GM12878 (cell line): Measurements from ENCODE around the gene ATP5PB. TPM values are rescaled to one million over a fixed set of nuclear protein-coding genes. Genes with fewer than 3 reads are reported as not detected.

Experiments used
- ATAC-seq: fragments of 200-7000 bp; cut with Tn5 transposase; 3 replicates; pipeline ENCODE4 v1.9.1; 2020; ENCODE audit warnings: mild to moderate bottlenecking, moderate library complexity
- Bru-seq: library from RNA; stranded (reverse); fragments of 400-500 nt; gene quantifications from one replicate; lab custom pipeline; 2021; lab: Mats Ljungman, UMichigan
- BruChase-seq, 2 experiments: library from RNA; stranded (reverse); fragments of 400-500 nt; gene quantifications; one replicate each; lab custom pipeline; 2021; lab: Mats Ljungman, UMichigan
- BruUV-seq: library from RNA; stranded (reverse); fragments of 400-500 nt; replicated peaks from 2 replicates; lab custom pipeline; 2021; lab: Mats Ljungman, UMichigan
- CTCF ChIA-PET: fragments of 300-600 bp; sonication (Branson Sonifier 250); formaldehyde crosslinking; extraction: SDS; loops from one replicate; lab custom pipeline; 2021; ENCODE audit warnings: inconsistent platforms; lab: Yijun Ruan, JAX
- POLR2A ChIA-PET: fragments of 350-600 bp; formaldehyde crosslinking; extraction: SDS; loops from one replicate; lab custom pipeline; 2021; ENCODE audit warnings: inconsistent platforms; lab: Charles Lee
- RAD21 ChIA-PET: fragments of 300-600 bp; sonication (Branson Sonifier 250); formaldehyde crosslinking; loops from one replicate; lab custom pipeline; 2023; ENCODE audit warnings: antibody characterized with exemption; ENCODE audit not compliant: unreplicated experiment; lab: Charles Lee
- SMC1A ChIA-PET: fragments of 300-600 bp; sonication (Branson Sonifier 250); formaldehyde crosslinking; loops from one replicate; lab custom pipeline; 2023; ENCODE audit not compliant: unreplicated experiment, uncharacterized antibody; lab: Charles Lee
- DNase-seq: peaks from one replicate; pipeline ENCODE4 v3.0.0-alpha.2; 2011; ENCODE audit warnings: low read depth, low spot score
- FAIRE-seq: peaks from 3 replicates; lab custom pipeline; 2011; peaks lifted over from hg19 to GRCh38; lab: Jason Lieb, UNC
- H2AFZ ChIP-seq: 2 replicates; pipeline ENCODE4 v1.6.0; 2011; ENCODE audit warnings: low read depth, low read length, control low read depth; ENCODE audit not compliant: control insufficient read depth
- H3K27ac ChIP-seq: 2 replicates; pipeline ENCODE4 v1.5.1; 2011; ENCODE audit warnings: control low read depth; ENCODE audit not compliant: control insufficient read depth, insufficient read depth
- H3K27me3 ChIP-seq, 2 experiments: replicated peaks in 1 of 2; 2 replicates each; pipeline versions ENCODE4 v1.6.0 to v1.6.1; 2011; ENCODE audit warnings: low read length in 1 of 2; ENCODE audit not compliant: control insufficient read depth in 2 of 2, insufficient read depth in 2 of 2
- H3K36me3 ChIP-seq, 2 experiments: 2 replicates each; pipeline ENCODE4 v1.5.1; 2011; ENCODE audit warnings: low read length in 1 of 2; ENCODE audit not compliant: control insufficient read depth in 2 of 2, insufficient read depth in 2 of 2
- H3K4me1 ChIP-seq: 2 replicates; pipeline ENCODE4 v1.6.1; 2011; ENCODE audit warnings: mild to moderate bottlenecking, low read length, moderate library complexity, mixed read lengths; ENCODE audit not compliant: control insufficient read depth, insufficient read depth
- H3K4me2 ChIP-seq: 2 replicates; pipeline ENCODE4 v1.6.0; 2011; ENCODE audit warnings: control low read depth; ENCODE audit not compliant: control insufficient read depth, insufficient read depth
- H3K4me3 ChIP-seq: fragments of 200-600 bp; sonication (generic); 2 replicates; pipeline ENCODE4 v1.5.1; 2016
- H3K79me2 ChIP-seq: 2 replicates; pipeline ENCODE4 v1.6.0; 2011; ENCODE audit warnings: low read length; ENCODE audit not compliant: control insufficient read depth, insufficient read depth
- H3K9ac ChIP-seq: 2 replicates; pipeline ENCODE4 v1.8.0; 2011; ENCODE audit warnings: low read length, control low read depth, mixed read lengths; ENCODE audit not compliant: control insufficient read depth, insufficient read depth
- H3K9me3 ChIP-seq: replicated peaks from 3 replicates; pipeline ENCODE4 v1.5.1; 2011; ENCODE audit warnings: mild to moderate bottlenecking, low read length; ENCODE audit not compliant: control insufficient read depth, insufficient read depth
- H4K20me1 ChIP-seq: 2 replicates; pipeline ENCODE4 v1.6.0; 2011; ENCODE audit not compliant: control insufficient read depth, insufficient read depth
- ATF7 ChIP-seq: fragments of 450-650 bp; IDR thresholded peaks from 2 replicates; pipeline ENCODE4 v1.6.1; 2016; ENCODE audit warnings: low read depth, mild to moderate bottlenecking
- EED ChIP-seq: sonication (generic); IDR thresholded peaks from 2 replicates; pipeline ENCODE4 v1.6.1; 2016; ENCODE audit warnings: antibody characterized with exemption, low read depth
- JUND ChIP-seq: IDR thresholded peaks from 2 replicates; pipeline ENCODE4 v1.6.1; 2012; ENCODE audit warnings: low read depth, mild to moderate bottlenecking, low read length, improper control_type of control experiment, moderate library complexity
- POLR2A ChIP-seq: IDR thresholded peaks from 2 replicates; pipeline ENCODE4 v1.6.1; 2011; ENCODE audit warnings: low read depth, mild to moderate bottlenecking, low read length
- RCOR1 ChIP-seq: conservative IDR thresholded peaks from 2 replicates; pipeline ENCODE4 v1.6.1; 2012; ENCODE audit warnings: low read depth, low read length, improper control_type of control experiment
- RUNX3 ChIP-seq: IDR thresholded peaks from 2 replicates; pipeline ENCODE4 v1.6.1; 2012; ENCODE audit warnings: low read length, inconsistent platforms
- SREBF1 ChIP-seq: IDR thresholded peaks from 2 replicates; pipeline ENCODE4 v1.6.1; 2012; ENCODE audit warnings: mild to moderate bottlenecking, low read length
- TAF1 ChIP-seq: IDR thresholded peaks from 2 replicates; pipeline ENCODE4 v1.6.1; 2011; ENCODE audit warnings: mild to moderate bottlenecking, low read depth, low read length, borderline replicate concordance
- ZNF274 ChIP-seq: IDR thresholded peaks from one replicate; pipeline ENCODE4 v1.8.0; 2011; ENCODE audit not compliant: insufficient read length, insufficient read depth
- WGBS: methylation state at CpG from one replicate; pipeline ENCODE4 v1.1.6; 2016; ENCODE audit warnings: low lambda C conversion rate; ENCODE audit not compliant: insufficient replicate concordance, insufficient coverage; ENCODE audit errors: missing lambda C conversion rate; 5-methylcytosine and 5-hydroxymethylcytosine counted together
- in situ Hi-C: fragments of 300-500 bp; cut with MboI; formaldehyde crosslinking; loops from 9 replicates; pipeline ENCODE4 v1.14.3; 2018; ENCODE audit warnings: mixed read lengths
- intact Hi-C: fragments of 100-400 bp; cut with micrococcal nuclease; formaldehyde crosslinking; loops from one replicate; pipeline ENCODE4 v1.14.2; 2022; ENCODE audit not compliant: unreplicated experiment
- long read RNA-seq, 2 experiments: library from polyadenylated mRNA; unstranded; transcript quantifications; one replicate each; pipeline ENCODE4 v2.0.0, GENCODE V29; 2019 to 2020
- polyA minus RNA-seq, 3 experiments: library from RNA; depleted of rRNA, polyadenylated mRNA; stranded (reverse); fragments of >200 nt; gene quantifications; 2 replicates each; pipeline ENCODE4 v1.2.3, GENCODE V29; 2011
- polyA plus RNA-seq, 11 experiments: library from polyadenylated mRNA; depleted of rRNA in 4 of 11; unstranded in 6 of 11; stranded (reverse) in 5 of 11; fragments of >200 nt; fragmentation: Nextera tagmentation in 4 of 11; fragmentation: Illumina TruSeq in 1 of 11; extraction: Ambion mirVana in 4 of 11; extraction: Trizol in 1 of 11; gene quantifications; 1 replicate in 1 of 11; 2 replicates in 10 of 11; pipeline versions ENCODE4 v1.2.1 to v1.2.3, GENCODE V29; 2011 to 2016; ENCODE audit warnings: inconsistent platforms in 2 of 11, missing spikeins in 2 of 11, low read depth in 1 of 11
- total RNA-seq, 4 experiments: library from RNA; depleted of rRNA in 3 of 4; stranded (reverse); fragments of >200 nt in 3 of 4; fragmentation: Illumina TruSeq in 1 of 4; extraction: Trizol in 1 of 4; gene quantifications; 2 replicates each; pipeline versions ENCODE4 v1.2.1 to v1.2.3, GENCODE V29; 2013 to 2021
- TF ChIP-seq, protein P1 (sequence below): fragments of 450-650 bp; IDR thresholded peaks from 2 replicates; pipeline ENCODE4 v1.6.1; 2017; ENCODE audit warnings: borderline replicate concordance
- TF ChIP-seq, protein P2 (sequence below): IDR thresholded peaks from 2 replicates; pipeline ENCODE4 v1.6.1; 2012; ENCODE audit warnings: low read depth, low read length, improper control_type of control experiment
- TF ChIP-seq, protein P3 (sequence below): fragments of 450-650 bp; conservative IDR thresholded peaks from 2 replicates; pipeline ENCODE4 v1.6.1; 2017; ENCODE audit warnings: mild to moderate bottlenecking, moderate library complexity

ATP5PB gene, protein sequence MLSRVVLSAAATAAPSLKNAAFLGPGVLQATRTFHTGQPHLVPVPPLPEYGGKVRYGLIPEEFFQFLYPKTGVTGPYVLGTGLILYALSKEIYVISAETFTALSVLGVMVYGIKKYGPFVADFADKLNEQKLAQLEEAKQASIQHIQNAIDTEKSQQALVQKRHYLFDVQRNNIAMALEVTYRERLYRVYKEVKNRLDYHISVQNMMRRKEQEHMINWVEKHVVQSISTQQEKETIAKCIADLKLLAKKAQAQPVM
- 42.7 and 50.3 TPM in 2 replicates for total RNA-seq (2013; cell fraction: nucleolus; rRNA removed)
- 475 and 625 TPM in 2 replicates for total RNA-seq (2014; rRNA removed)
- 578 and 594 TPM in 2 replicates for total RNA-seq (2014; rRNA removed; fragmentation: Illumina TruSeq; extraction: Trizol)
- total RNA-seq (2021), result 380 and 389 TPM in 2 replicates
- 268 TPM for polyA plus RNA-seq (2011; ENCODE audit: low read depth)
- polyA plus RNA-seq (2011; rRNA removed), result 728 and 857 TPM in 2 replicates
- 362 and 444 TPM in 2 replicates for polyA plus RNA-seq (2011; cell fraction: cytosol; rRNA removed)
- polyA plus RNA-seq (2011; cell fraction: nucleus; rRNA removed), result 185 and 197 TPM in 2 replicates
- 315 and 389 TPM in 2 replicates for polyA plus RNA-seq (2012)
- polyA plus RNA-seq (2014; fragmentation: Illumina TruSeq; extraction: Trizol), result 627 and 753 TPM in 2 replicates
- polyA plus RNA-seq (2014; fragmentation: Nextera tagmentation; extraction: Ambion mirVana), result 1,000 to 10,000 TPM; 1,250 to 1,760 TPM
- 503 and 598 TPM in 2 replicates for polyA plus RNA-seq (2014; rRNA removed)
- 100 to 1,000 TPM; 859 to 866 TPM for polyA plus RNA-seq (2016; fragmentation: Nextera tagmentation; extraction: Ambion mirVana)
- polyA minus RNA-seq (2011; rRNA and poly(A)+ RNA removed), result 180 and 268 TPM in 2 replicates
- 93.7 and 121 TPM in 2 replicates for polyA minus RNA-seq (2011; cell fraction: cytosol; rRNA and poly(A)+ RNA removed)
- 12.6 and 16.7 TPM in 2 replicates for polyA minus RNA-seq (2011; cell fraction: nucleus; rRNA and poly(A)+ RNA removed)
- percentile 94 among the genes with signal in this experiment for Bru-seq, nascent RNA
- BruChase-seq, experiment 1, labeled RNA remaining after a 6-hour chase, result percentile 95 among the genes with signal in this experiment
- BruChase-seq, experiment 2, labeled RNA remaining after a 2-hour chase, result percentile 91 among the genes with signal in this experiment
- long read RNA-seq, experiment 1, transcript ATP5PB-202 (7 exons, 3,156 nt), result major isoform, 370 of 387 reads
- long read RNA-seq, experiment 1, partial matches to known transcripts, result 2 of 387 reads
- long read RNA-seq, experiment 1, other reads (novel, unspliced or antisense), result 11 of 387 reads
- long read RNA-seq, experiment 2, transcript ATP5PB-202 (7 exons, 3,156 nt), result major isoform, 2,388 of 2,475 reads
- long read RNA-seq, experiment 2, transcript ATP5PB-201 (6 exons, 1,040 nt), result minor isoform, 23 of 2,475 reads
- long read RNA-seq, experiment 2, partial matches to known transcripts, result 26 of 2,475 reads
- long read RNA-seq, experiment 2, other reads (novel, unspliced or antisense), result 38 of 2,475 reads

DNA sequence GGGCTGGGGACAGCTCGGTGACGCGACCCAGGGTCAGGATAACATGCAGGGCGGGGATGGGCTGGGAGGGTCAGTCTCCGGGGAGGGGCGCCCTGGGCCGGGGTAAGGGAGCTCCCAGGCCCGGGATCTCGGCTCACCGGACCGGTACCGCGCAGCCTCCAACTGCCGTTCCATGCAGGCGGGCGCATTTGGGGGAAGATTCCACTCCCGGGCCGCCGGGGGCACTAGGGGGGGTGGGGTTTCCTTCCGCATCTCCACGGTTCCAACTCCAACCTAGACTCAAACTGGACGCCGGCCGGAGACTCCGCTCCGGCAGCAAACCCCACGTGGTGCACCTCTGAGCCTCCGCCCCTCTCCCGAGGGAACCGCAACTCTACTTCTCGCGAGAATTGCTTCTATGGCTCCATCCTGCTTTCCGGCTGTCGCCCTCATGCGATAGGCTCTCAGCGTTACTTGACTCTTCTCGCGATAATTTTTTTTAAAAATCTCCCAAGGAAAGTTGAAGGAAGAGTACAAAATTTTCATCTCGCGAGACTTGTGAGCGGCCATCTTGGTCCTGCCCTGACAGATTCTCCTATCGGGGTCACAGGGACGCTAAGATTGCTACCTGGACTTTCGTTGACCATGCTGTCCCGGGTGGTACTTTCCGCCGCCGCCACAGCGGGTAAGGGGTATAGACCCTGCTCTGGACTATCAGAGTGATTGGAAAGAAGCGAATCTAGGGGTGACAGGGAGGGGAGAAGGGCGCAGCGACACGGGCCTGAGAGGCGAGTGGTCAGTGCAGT is at the start of gene ATP5PB, which contains the start of gene WDR77:
TSS of gene ATP5PB (plus strand) at position 547 of the 785 bp plus-strand sequence. CDS start at position 625, 78 bp downstream.
TSS of gene WDR77 (minus strand) at position 339 of the 785 bp plus-strand sequence. CDS start at position 252, 87 bp downstream.
- SMC1A ChIA-PET, result interaction anchor here (0.9 to 2.8 kb wide), 9 partner anchors 8 to 288 kb away, joined by 3 to 20 read pairs (median 3); partner anchors contain the start of genes ADORA3 and TMIGD3
- WGBS, result 1% methylated on average over 47 of the region's 54 CpGs
- H2AFZ ChIP-seq, result peak within 1 kb of the TSS; percentile 93
- peaks cover 0 to 17% of the 10 kb centered on the region in 2 experiments; a peak in 2 of 4 replicates for H3K36me3 ChIP-seq
- H4K20me1 ChIP-seq, result no peaks in the 10 kb centered on the region
- peaks cover 80% of the 10 kb centered on the region for H3K79me2 ChIP-seq
- H3K9me3 ChIP-seq, result no peaks in the 10 kb centered on the region
- H3K9ac ChIP-seq, result peak within 1 kb of the TSS; percentile 99
- in situ Hi-C loops, result no loop called here
- ATAC-seq (peak; percentile 91), DNase-seq (peak; percentile 98), FAIRE-seq (peak; percentile 73)
- RAD21 ChIA-PET, result interaction anchor here (0.6 to 3.5 kb wide), 9 partner anchors 25 to 312 kb away, joined by 3 to 18 read pairs (median 4); partner anchors contain the start of gene DDX20
- H3K27me3 ChIP-seq, result no peaks in the 10 kb centered on the region
- no TSS peak for BruUV-seq
- H3K4me2 ChIP-seq, result peak within 1 kb of the TSS; percentile 96
- CTCF ChIA-PET, result interaction anchor here (0.7 to 3.1 kb wide), 6 partner anchors 10 to 418 kb away, joined by 3 to 22 read pairs (median 6); no protein-coding TSS in a partner anchor
- H3K27ac ChIP-seq, result peak within 1 kb of the TSS; percentile 95
- intact Hi-C loops, result loop anchor here (2.0 to 5.0 kb wide), 2 partner anchors 58 to 306 kb away; partner anchors contain the start of gene DDX20
- peak within 1 kb of the TSS; percentile 98 for H3K4me3 ChIP-seq
- POLR2A ChIA-PET, result interaction anchor here (1.5 kb wide), 1 partner anchor 59 kb away, joined by 5 read pairs; no protein-coding TSS in a partner anchor
- peaks cover 24% of the 10 kb centered on the region for H3K4me1 ChIP-seq
- TF ChIP-seq TAF1 (peak; percentile 86; the same call in 1 of the 2 replicates), RCOR1 (peak; percentile 99; the same call in 1 of the 2 replicates), JUND (no peak), POLR2A (peak; percentile 79), SREBF1 (no peak), RUNX3 (peak; percentile 86), ATF7 (0 out of 2 replicates have a peak, but pooled peaks have one; percentile 14), EED (no peak), ZNF274 (no peak)
- TF ChIP-seq, protein P1, sequence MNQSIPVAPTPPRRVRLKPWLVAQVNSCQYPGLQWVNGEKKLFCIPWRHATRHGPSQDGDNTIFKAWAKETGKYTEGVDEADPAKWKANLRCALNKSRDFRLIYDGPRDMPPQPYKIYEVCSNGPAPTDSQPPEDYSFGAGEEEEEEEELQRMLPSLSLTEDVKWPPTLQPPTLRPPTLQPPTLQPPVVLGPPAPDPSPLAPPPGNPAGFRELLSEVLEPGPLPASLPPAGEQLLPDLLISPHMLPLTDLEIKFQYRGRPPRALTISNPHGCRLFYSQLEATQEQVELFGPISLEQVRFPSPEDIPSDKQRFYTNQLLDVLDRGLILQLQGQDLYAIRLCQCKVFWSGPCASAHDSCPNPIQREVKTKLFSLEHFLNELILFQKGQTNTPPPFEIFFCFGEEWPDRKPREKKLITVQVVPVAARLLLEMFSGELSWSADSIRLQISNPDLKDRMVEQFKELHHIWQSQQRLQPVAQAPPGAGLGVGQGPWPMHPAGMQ, result peak; percentile 87
- TF ChIP-seq, protein P2, sequence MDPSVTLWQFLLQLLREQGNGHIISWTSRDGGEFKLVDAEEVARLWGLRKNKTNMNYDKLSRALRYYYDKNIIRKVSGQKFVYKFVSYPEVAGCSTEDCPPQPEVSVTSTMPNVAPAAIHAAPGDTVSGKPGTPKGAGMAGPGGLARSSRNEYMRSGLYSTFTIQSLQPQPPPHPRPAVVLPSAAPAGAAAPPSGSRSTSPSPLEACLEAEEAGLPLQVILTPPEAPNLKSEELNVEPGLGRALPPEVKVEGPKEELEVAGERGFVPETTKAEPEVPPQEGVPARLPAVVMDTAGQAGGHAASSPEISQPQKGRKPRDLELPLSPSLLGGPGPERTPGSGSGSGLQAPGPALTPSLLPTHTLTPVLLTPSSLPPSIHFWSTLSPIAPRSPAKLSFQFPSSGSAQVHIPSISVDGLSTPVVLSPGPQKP, result 0 out of 2 replicates have a peak, but pooled peaks have one; percentile 30
- TF ChIP-seq, protein P3, sequence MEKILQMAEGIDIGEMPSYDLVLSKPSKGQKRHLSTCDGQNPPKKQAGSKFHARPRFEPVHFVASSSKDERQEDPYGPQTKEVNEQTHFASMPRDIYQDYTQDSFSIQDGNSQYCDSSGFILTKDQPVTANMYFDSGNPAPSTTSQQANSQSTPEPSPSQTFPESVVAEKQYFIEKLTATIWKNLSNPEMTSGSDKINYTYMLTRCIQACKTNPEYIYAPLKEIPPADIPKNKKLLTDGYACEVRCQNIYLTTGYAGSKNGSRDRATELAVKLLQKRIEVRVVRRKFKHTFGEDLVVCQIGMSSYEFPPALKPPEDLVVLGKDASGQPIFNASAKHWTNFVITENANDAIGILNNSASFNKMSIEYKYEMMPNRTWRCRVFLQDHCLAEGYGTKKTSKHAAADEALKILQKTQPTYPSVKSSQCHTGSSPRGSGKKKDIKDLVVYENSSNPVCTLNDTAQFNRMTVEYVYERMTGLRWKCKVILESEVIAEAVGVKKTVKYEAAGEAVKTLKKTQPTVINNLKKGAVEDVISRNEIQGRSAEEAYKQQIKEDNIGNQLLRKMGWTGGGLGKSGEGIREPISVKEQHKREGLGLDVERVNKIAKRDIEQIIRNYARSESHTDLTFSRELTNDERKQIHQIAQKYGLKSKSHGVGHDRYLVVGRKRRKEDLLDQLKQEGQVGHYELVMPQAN, result peak; percentile 70
